SK-N-SH (cell line): ENCODE measurements around the gene ATG3. TPM values are rescaled to one million over a fixed set of nuclear protein-coding genes. Genes with fewer than 3 reads are reported as not detected.

Source experiments
- CTCF ChIA-PET: fragments of 300-600, 350-600 bp; formaldehyde crosslinking; extraction: SDS; loops from one replicate; lab custom pipeline; 2021; lab: Yijun Ruan, JAX
- POLR2A ChIA-PET: fragments of 350-600 bp; sonication (Branson Sonifier 250); formaldehyde crosslinking; extraction: SDS; loops from one replicate; lab custom pipeline; 2020; ENCODE audit warnings: antibody characterized with exemption, inconsistent platforms; lab: Yijun Ruan, JAX
- DNase-seq: peaks from one replicate; pipeline ENCODE4 v3.0.0; 2012
- H2AFZ ChIP-seq: fragments of 200-600 bp; sonication (generic); 2 replicates; pipeline ENCODE4 v1.8.1; 2016; ENCODE audit warnings: antibody characterized with exemption, mild to moderate bottlenecking, low read depth
- H3F3A ChIP-seq: fragments of 200-600 bp; sonication (generic); replicated peaks from 2 replicates; pipeline ENCODE3; 2016; ENCODE audit warnings: antibody characterized with exemption, mild to moderate bottlenecking; ENCODE audit not compliant: insufficient read depth
- H3K27ac ChIP-seq, 2 experiments: fragments of 200-500 bp in 1 of 2; fragments of 200-600 bp in 1 of 2; sonication (Bioruptor generic) in 1 of 2; sonication (generic), shearing (Covaris generic) in 1 of 2; 2 replicates each; pipeline versions ENCODE4 v1.5.1 to v1.6.1; 2014 to 2016; ENCODE audit warnings: low read depth in 2 of 2, inconsistent platforms in 1 of 2, low read length in 1 of 2, mild to moderate bottlenecking in 1 of 2, mixed read lengths in 1 of 2
- H3K27me3 ChIP-seq: fragments of 200-600 bp; sonication (generic), shearing (Covaris generic); 2 replicates; pipeline ENCODE4 v1.6.1; 2016; ENCODE audit warnings: mixed run types; ENCODE audit not compliant: insufficient read depth
- H3K36me3 ChIP-seq, 2 experiments: fragments of 200-500 bp in 1 of 2; fragments of 200-600 bp in 1 of 2; sonication (Bioruptor generic) in 1 of 2; sonication (generic) in 1 of 2; replicated peaks in 1 of 2; 2 replicates each; pipeline versions ENCODE3 to v1.5.1; 2014 to 2016; ENCODE audit warnings: low read length in 1 of 2, mild to moderate bottlenecking in 1 of 2; ENCODE audit not compliant: insufficient read depth in 2 of 2, control insufficient read depth in 1 of 2
- H3K4me1 ChIP-seq, 2 experiments: fragments of 200-500 bp in 1 of 2; fragments of 200-600 bp in 1 of 2; sonication (Bioruptor generic) in 1 of 2; sonication (generic), shearing (Covaris generic) in 1 of 2; 2 replicates each; pipeline versions ENCODE4 v1.5.1 to v1.6.1; 2014 to 2016; ENCODE audit warnings: low read depth in 1 of 2, low read length in 1 of 2, mixed run types in 1 of 2; ENCODE audit not compliant: insufficient read depth in 2 of 2, control insufficient read depth in 1 of 2
- H3K4me2 ChIP-seq: fragments of 200-600 bp; sonication (generic), shearing (Covaris generic); 2 replicates; pipeline ENCODE4 v1.6.1; 2017; ENCODE audit warnings: mixed run types
- H3K4me3 ChIP-seq, 2 experiments: fragments of 200-500 bp in 1 of 2; fragments of 200-600 bp in 1 of 2; sonication (Bioruptor generic) in 1 of 2; sonication (generic), shearing (Covaris generic) in 1 of 2; 2 replicates each; pipeline versions ENCODE4 v1.5.1 to v1.8.1; 2014 to 2016; ENCODE audit warnings: low read depth in 2 of 2, inconsistent platforms in 1 of 2, low read length in 1 of 2, mild to moderate bottlenecking in 1 of 2, mixed read lengths in 1 of 2, moderate library complexity in 1 of 2
- H3K79me2 ChIP-seq: fragments of 200-600 bp; sonication (generic); 2 replicates; pipeline ENCODE4 v1.8.1; 2017; ENCODE audit warnings: mild to moderate bottlenecking; ENCODE audit not compliant: insufficient read depth
- H3K9ac ChIP-seq: fragments of 200-600 bp; sonication (generic); 2 replicates; pipeline ENCODE4 v1.6.1; 2017; ENCODE audit warnings: mixed run types
- H3K9me2 ChIP-seq: fragments of 200-600 bp; sonication (generic); 2 replicates; pipeline ENCODE4 v1.6.1; 2017; ENCODE audit warnings: mixed run types
- H3K9me3 ChIP-seq: fragments of 200-600 bp; sonication (generic); 2 replicates; pipeline ENCODE4 v1.6.1; 2017; ENCODE audit warnings: mixed run types, mild to moderate bottlenecking, moderate library complexity
- H4K20me1 ChIP-seq: fragments of 200-600 bp; sonication (generic); 2 replicates; pipeline ENCODE4 v1.6.1; 2017; ENCODE audit warnings: mild to moderate bottlenecking, mixed run types; ENCODE audit not compliant: insufficient read depth
- CHD2 ChIP-seq: fragments of 150-350 bp; IDR thresholded peaks from 2 replicates; pipeline ENCODE4 v1.6.1; 2018; ENCODE audit warnings: low read length; ENCODE audit not compliant: partially characterized antibody
- ELF1 ChIP-seq: IDR thresholded peaks from 2 replicates; pipeline ENCODE4 v1.4.0; 2012
- EP300 ChIP-seq, 2 experiments: IDR thresholded peaks; 2 replicates each; pipeline versions ENCODE4 v1.4.0 to v1.6.1; 2012; ENCODE audit warnings: borderline replicate concordance in 1 of 2, low read depth in 1 of 2, low read length in 1 of 2
- EZH2phosphoT487 ChIP-seq: fragments of 200-600 bp; sonication (generic); IDR thresholded peaks from 2 replicates; pipeline ENCODE4 v1.6.1; 2017; ENCODE audit warnings: low read depth, mixed run types, mild to moderate bottlenecking, antibody characterized with exemption, moderate library complexity, borderline replicate concordance
- FOXJ3 ChIP-seq: sonication (generic); formaldehyde crosslinking; IDR thresholded peaks from 2 replicates; pipeline ENCODE4 v1.5.1; 2020; ENCODE audit warnings: mild to moderate bottlenecking, missing genetic modification reagents
- GATA2 ChIP-seq: sonication (generic); formaldehyde crosslinking; IDR thresholded peaks from 2 replicates; pipeline ENCODE4 v1.5.0; 2020; ENCODE audit warnings: mild to moderate bottlenecking, missing genetic modification reagents
- JUND ChIP-seq: IDR thresholded peaks from 2 replicates; pipeline ENCODE4 v1.4.0; 2012
- NFIC ChIP-seq: IDR thresholded peaks from 2 replicates; pipeline ENCODE4 v1.4.0; 2012; ENCODE audit warnings: borderline replicate concordance
- NRF1 ChIP-seq: IDR thresholded peaks from 2 replicates; pipeline ENCODE4 v1.6.1; 2012; ENCODE audit warnings: low read depth, mild to moderate bottlenecking, low read length
- PBX3 ChIP-seq: IDR thresholded peaks from 2 replicates; pipeline ENCODE4; 2012
- POLR2AphosphoS5 ChIP-seq: IDR thresholded peaks from 2 replicates; pipeline ENCODE4 v1.6.1; 2012; ENCODE audit warnings: low read depth, low read length
- RAD21 ChIP-seq: IDR thresholded peaks from 2 replicates; pipeline ENCODE4 v1.6.1; 2012; ENCODE audit warnings: mild to moderate bottlenecking, low read length
- RFX5 ChIP-seq: IDR thresholded peaks from 2 replicates; pipeline ENCODE4 v1.6.1; 2012; ENCODE audit warnings: mild to moderate bottlenecking, improper control_type of control experiment, low read length
- RXRA ChIP-seq: IDR thresholded peaks from 2 replicates; pipeline ENCODE4 v1.4.0; 2012; ENCODE audit warnings: low read depth, mild to moderate bottlenecking, borderline replicate concordance
- TAF1 ChIP-seq: IDR thresholded peaks from 2 replicates; pipeline ENCODE4 v1.6.1; 2012; ENCODE audit warnings: low read depth, mild to moderate bottlenecking, low read length, moderate library complexity, borderline replicate concordance
- TCF12 ChIP-seq: IDR thresholded peaks from 2 replicates; pipeline ENCODE4 v1.4.0; 2012
- TEAD4 ChIP-seq: IDR thresholded peaks from 2 replicates; pipeline ENCODE4 v1.4.0; 2012; ENCODE audit warnings: mild to moderate bottlenecking, borderline replicate concordance; ENCODE audit not compliant: insufficient read depth
- USF2 ChIP-seq: fragments of 150-350 bp; IDR thresholded peaks from 2 replicates; pipeline ENCODE4 v1.6.1; 2017; ENCODE audit warnings: antibody characterized with exemption, low read length, low read depth, borderline replicate concordance
- YY1 ChIP-seq: IDR thresholded peaks from 2 replicates; pipeline ENCODE4 v1.4.0; 2012; ENCODE audit warnings: low read depth, mild to moderate bottlenecking
- ZBTB33 ChIP-seq: IDR thresholded peaks from 2 replicates; pipeline ENCODE4 v1.4.0; 2012; ENCODE audit warnings: low read depth, borderline replicate concordance
- WGBS: methylation state at CpG from one replicate; pipeline ENCODE4 v1.1.6; 2017; ENCODE audit warnings: low lambda C conversion rate; 5-methylcytosine and 5-hydroxymethylcytosine counted together
- polyA plus RNA-seq, 3 experiments: library from polyadenylated mRNA; depleted of rRNA; stranded (reverse); fragments of >200 nt; gene quantifications; 2 replicates each; pipeline ENCODE4 v1.2.3, GENCODE V29; 2012

ATG3 gene
- polyA plus RNA-seq, 1 of the 3 experiments (the other 2 are of a cell fraction), result 38.8 TPM

GRCh38 chr3:112508261-112508660 lies 53.5 kb downstream of the ATG3 start:
- H3K9me2 ChIP-seq, result no peaks in the 10 kb centered on the region
- no peak overlapping the region for H3K4me3 ChIP-seq
- no peak overlapping the region for H2AFZ ChIP-seq
- H4K20me1 ChIP-seq, result no peaks in the 10 kb centered on the region
- CTCF ChIA-PET, result interaction anchor here (0.8 to 1.8 kb wide), 4 partner anchors 10 to 397 kb away, joined by 3 to 5 read pairs (median 3); no protein-coding TSS in a partner anchor
- H3K27ac ChIP-seq, result no peak overlapping the region
- 12% methylated on average over 2 of the region's 2 CpGs for WGBS
- POLR2A ChIA-PET, result no interaction called here
- H3K9me3 ChIP-seq, result peaks cover 6% of the 10 kb centered on the region
- no peaks in the 10 kb centered on the region for H3K36me3 ChIP-seq
- H3K4me2 ChIP-seq, result no peak overlapping the region
- no peak for DNase-seq
- H3K27me3 ChIP-seq, result no peaks in the 10 kb centered on the region
- H3F3A ChIP-seq, result no peaks in the 10 kb centered on the region
- TF ChIP-seq ELF1 (no peak), GATA2 (no peak), RFX5 (no peak), NRF1 (no peak), NFIC (no peak), EZH2phosphoT487 (no peak), ZBTB33 (no peak)
- H3K79me2 ChIP-seq, result no peaks in the 10 kb centered on the region
- no peak overlapping the region for H3K9ac ChIP-seq
- H3K4me1 ChIP-seq, result no peaks in the 10 kb centered on the region

GRCh38 chr3:112505907-112506306 lies 55.9 kb downstream of the ATG3 start:
- CTCF ChIA-PET, result interaction anchor here (1.3 to 1.4 kb wide), 2 partner anchors 14 to 212 kb away, joined by 4 read pairs; no protein-coding TSS in a partner anchor
- Histone ChIP-seq H3K27me3 (no peaks in the 10 kb centered on the region), H3K9me3 (no peaks in the 10 kb centered on the region), H3K9me2 (no peaks in the 10 kb centered on the region), H2AFZ (no peak overlapping the region), H3K4me1 (no peaks in the 10 kb centered on the region), H3K9ac (no peak overlapping the region), H3F3A (no peaks in the 10 kb centered on the region), H3K79me2 (no peaks in the 10 kb centered on the region), H3K4me3 (no peak overlapping the region), H3K4me2 (no peak overlapping the region), H4K20me1 (no peaks in the 10 kb centered on the region), H3K27ac (no peak overlapping the region), H3K36me3 (no peaks in the 10 kb centered on the region)
- WGBS, result 0% methylated on average over 2 of the region's 2 CpGs
- POLR2A ChIA-PET, result no interaction called here
- no peak for DNase-seq
- no peak for TF ChIP-seq JUND
- no peak for TF ChIP-seq TEAD4
- TF ChIP-seq TCF12, result no peak
- TF ChIP-seq PBX3, result no peak
- no peak for TF ChIP-seq CHD2
- no peak for TF ChIP-seq EP300 (IDR thresholded peaks at IDR 0.05; ENCODE audit: borderline replicate concordance in 1 of 2, low read depth in 1 of 2, low read length in 1 of 2)
- TF ChIP-seq TAF1, result no peak
- TF ChIP-seq RAD21, result no peak
- TF ChIP-seq POLR2AphosphoS5, result no peak
- TF ChIP-seq RXRA, result no peak
- no peak for TF ChIP-seq USF2
- no peak for TF ChIP-seq ELF1
- no peak for TF ChIP-seq FOXJ3 (CRISPR knock-in tag)
- TF ChIP-seq YY1, result no peak
